Lower lobe of right lung (tissue), 2 donors: ENCODE measurements around the gene IER5L. TPM values are rescaled to one million over a fixed set of nuclear protein-coding genes. Genes with fewer than 3 reads are reported as not detected.

ENCODE experiments used
- ATAC-seq, 2 donors: fragments of 200-7000 bp; cut with Tn5 transposase; one replicate each; pipeline ENCODE4 v1.9.1; 2020 to 2022; ENCODE audit warnings: mild to moderate bottlenecking in 2 of 2, moderate library complexity in 2 of 2
- DNase-seq: peaks from one replicate; pipeline ENCODE4 v3.0.0-alpha.2; 2020
- H3K27ac ChIP-seq: fragments of 200-600 bp; one replicate; pipeline ENCODE4 v1.8.0; 2022
- H3K27me3 ChIP-seq: fragments of 200-600 bp; one replicate; pipeline ENCODE4 v1.8.0; 2022; ENCODE audit warnings: low read depth
- H3K36me3 ChIP-seq: fragments of 200-600 bp; one replicate; pipeline ENCODE4 v1.8.0; 2022; ENCODE audit warnings: mild to moderate bottlenecking
- H3K4me1 ChIP-seq: fragments of 200-600 bp; one replicate; pipeline ENCODE4 v1.8.0; 2022
- H3K4me3 ChIP-seq: fragments of 200-600 bp; one replicate; pipeline ENCODE4 v1.8.0; 2022; ENCODE audit warnings: mild to moderate bottlenecking
- H3K9me3 ChIP-seq: fragments of 200-600 bp; one replicate; pipeline ENCODE4 v1.8.0; 2022
- intact Hi-C: fragments of 100-400 bp; cut with DNase I; formaldehyde crosslinking; loops from one replicate; pipeline ENCODE4 v1.11.0; 2022
- total RNA-seq: library from RNA; stranded (reverse); fragmentation: NEBNext Ultra II Directional; extraction: Animal tissue kit (Norgen Biotek cat#: 25700); gene quantifications from one replicate; pipeline ENCODE4 v1.2.1, GENCODE V29; 2021
- TF ChIP-seq, protein P1 (sequence below): fragments of 200-600 bp; IDR thresholded peaks from one replicate; pipeline ENCODE4 v1.8.0; 2022; ENCODE audit warnings: antibody characterized with exemption, mild to moderate bottlenecking
- donor health status: DM: no; HTN: yes; CAD: no; lungs with severe emphysema.

IER5L gene
- total RNA-seq, 1 donor from 2014 or later, result 8.7 TPM

DNA sequence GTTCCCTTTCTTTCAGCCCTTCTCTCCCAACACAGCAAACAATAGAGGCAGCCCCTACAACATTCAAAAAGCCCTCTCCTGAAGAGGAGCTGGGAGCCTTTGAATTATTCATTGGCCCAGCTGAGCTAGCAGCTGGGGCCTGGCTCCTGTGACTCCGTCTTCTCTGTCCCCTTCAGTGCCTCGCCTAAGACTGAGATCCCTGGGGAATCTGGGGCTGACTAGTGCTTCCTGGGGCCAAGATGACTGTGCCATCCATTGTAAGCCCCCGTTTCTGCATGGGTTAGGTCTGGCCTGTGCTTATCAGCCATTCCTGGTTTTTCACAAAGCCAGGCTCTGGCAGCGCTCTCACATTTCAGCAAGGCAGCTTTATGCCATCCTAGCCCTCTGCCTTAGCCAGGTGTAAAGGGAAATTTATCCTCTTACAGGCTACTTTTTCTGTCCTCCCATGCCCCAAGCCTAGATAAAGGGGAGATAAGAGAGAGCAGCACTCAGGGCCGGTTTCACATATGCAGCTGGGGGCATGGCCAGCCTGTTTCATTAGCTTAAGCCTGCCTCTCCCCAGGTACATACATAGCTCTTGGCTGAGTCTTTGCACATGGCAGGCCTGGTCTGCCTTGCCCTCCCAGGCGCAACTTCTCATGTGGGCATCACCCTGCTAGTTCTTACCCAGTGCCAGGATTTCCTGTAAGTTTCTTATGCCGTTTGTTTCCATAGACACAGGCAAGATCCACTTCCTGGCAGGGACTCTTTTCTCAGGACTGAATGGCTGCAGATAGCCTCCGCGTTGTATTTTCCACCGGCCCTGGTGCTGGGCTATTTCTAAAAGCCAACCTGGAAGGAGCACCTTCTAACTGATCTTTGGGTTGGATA is 51.1 kb downstream of the IER5L start:
- DNase-seq (no peak), ATAC-seq (no peak)
- Histone ChIP-seq H3K27ac (no peak overlapping the region), H3K27me3 (no peaks in the 10 kb centered on the region), H3K4me1 (peaks cover 15% of the 10 kb centered on the region), H3K4me3 (no peak overlapping the region), H3K9me3 (no peaks in the 10 kb centered on the region), H3K36me3 (peaks cover 89% of the 10 kb centered on the region)
- intact Hi-C loops, result no loop called here
- TF ChIP-seq, protein P1, sequence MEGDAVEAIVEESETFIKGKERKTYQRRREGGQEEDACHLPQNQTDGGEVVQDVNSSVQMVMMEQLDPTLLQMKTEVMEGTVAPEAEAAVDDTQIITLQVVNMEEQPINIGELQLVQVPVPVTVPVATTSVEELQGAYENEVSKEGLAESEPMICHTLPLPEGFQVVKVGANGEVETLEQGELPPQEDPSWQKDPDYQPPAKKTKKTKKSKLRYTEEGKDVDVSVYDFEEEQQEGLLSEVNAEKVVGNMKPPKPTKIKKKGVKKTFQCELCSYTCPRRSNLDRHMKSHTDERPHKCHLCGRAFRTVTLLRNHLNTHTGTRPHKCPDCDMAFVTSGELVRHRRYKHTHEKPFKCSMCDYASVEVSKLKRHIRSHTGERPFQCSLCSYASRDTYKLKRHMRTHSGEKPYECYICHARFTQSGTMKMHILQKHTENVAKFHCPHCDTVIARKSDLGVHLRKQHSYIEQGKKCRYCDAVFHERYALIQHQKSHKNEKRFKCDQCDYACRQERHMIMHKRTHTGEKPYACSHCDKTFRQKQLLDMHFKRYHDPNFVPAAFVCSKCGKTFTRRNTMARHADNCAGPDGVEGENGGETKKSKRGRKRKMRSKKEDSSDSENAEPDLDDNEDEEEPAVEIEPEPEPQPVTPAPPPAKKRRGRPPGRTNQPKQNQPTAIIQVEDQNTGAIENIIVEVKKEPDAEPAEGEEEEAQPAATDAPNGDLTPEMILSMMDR, result no peak

Other genes with a start within 250 kb of the IER5L start
- gene DOLK, start 230.7 kb downstream of the IER5L start, total RNA-seq, result 14.4 TPM
- 42.4 TPM for gene NUP188, start 230.6 kb downstream of the IER5L start, total RNA-seq
- gene SH3GLB2, start 149.9 kb downstream of the IER5L start, total RNA-seq, result 94.7 TPM
- gene MIGA2, start 141.6 kb downstream of the IER5L start, total RNA-seq, result 21.2 TPM
- gene DOLPP1, start 97.2 kb downstream of the IER5L start, total RNA-seq, result 9.5 TPM
- gene CRAT, start 67.5 kb downstream of the IER5L start, total RNA-seq, result 23.2 TPM
- 100 TPM for gene PTPA, start 66.8 kb downstream of the IER5L start, total RNA-seq